GM12875 (cell line): ENCODE results near the gene LSG1.

Experiments used
- H3K4me3 ChIP-seq: one replicate; pipeline ENCODE4 v1.5.1; 2011; ENCODE audit warnings: low read depth, low read length, control low read depth
- TF ChIP-seq, protein P1 (sequence below): IDR thresholded peaks from 2 replicates; pipeline ENCODE4 v1.5.1; 2011; ENCODE audit warnings: low read depth, mild to moderate bottlenecking, control low read depth, inconsistent platforms, low read length, moderate library complexity, borderline replicate concordance; ENCODE audit not compliant: insufficient read depth

LSG1 gene

DNA sequence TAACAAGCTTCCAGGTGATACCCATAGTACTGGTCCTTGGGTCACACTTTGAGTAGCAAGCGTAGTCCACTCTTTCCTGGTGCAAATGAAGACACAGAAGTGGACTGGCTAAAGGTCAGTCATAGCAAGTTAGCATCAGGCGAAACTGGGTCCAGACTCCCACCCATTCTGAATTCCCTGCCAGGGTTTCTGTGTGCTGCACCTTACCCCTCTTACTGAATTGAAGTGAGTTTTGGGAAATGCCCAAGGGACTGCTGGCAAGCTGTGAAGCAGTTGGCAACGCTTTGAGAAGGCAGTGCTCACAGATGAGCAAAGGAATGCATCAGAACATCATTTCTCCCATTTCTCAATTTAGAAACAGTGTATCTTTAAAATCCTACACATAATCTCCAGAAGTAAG lies 1.8 kb upstream of the LSG1 start:
- TF ChIP-seq, protein P1, sequence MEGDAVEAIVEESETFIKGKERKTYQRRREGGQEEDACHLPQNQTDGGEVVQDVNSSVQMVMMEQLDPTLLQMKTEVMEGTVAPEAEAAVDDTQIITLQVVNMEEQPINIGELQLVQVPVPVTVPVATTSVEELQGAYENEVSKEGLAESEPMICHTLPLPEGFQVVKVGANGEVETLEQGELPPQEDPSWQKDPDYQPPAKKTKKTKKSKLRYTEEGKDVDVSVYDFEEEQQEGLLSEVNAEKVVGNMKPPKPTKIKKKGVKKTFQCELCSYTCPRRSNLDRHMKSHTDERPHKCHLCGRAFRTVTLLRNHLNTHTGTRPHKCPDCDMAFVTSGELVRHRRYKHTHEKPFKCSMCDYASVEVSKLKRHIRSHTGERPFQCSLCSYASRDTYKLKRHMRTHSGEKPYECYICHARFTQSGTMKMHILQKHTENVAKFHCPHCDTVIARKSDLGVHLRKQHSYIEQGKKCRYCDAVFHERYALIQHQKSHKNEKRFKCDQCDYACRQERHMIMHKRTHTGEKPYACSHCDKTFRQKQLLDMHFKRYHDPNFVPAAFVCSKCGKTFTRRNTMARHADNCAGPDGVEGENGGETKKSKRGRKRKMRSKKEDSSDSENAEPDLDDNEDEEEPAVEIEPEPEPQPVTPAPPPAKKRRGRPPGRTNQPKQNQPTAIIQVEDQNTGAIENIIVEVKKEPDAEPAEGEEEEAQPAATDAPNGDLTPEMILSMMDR = no peak
- no peak overlapping the region for H3K4me3 ChIP-seq

DNA sequence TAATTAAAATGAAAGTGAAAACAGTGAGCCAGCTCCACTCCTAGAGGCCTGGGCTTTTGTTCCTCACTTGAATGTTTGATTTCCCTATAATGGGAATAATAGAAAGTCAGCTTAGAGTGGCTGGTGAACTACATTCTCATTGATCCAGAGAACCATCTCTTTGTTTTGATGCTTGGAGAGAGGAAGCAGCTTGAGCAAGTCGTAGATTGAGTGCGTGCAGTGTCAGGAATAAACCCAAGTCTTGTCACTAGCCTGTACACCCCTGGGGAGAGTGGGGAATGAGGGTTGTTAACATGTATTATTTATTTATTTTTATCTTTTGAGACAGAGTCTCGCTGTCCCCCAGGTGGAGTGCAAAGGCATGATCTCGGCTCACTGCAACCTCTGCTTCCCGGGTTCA lies 885 bp upstream of the LSG1 start:
- H3K4me3 ChIP-seq = peak overlapping the region; percentile 66
- TF ChIP-seq, protein P1 = no peak

DNA sequence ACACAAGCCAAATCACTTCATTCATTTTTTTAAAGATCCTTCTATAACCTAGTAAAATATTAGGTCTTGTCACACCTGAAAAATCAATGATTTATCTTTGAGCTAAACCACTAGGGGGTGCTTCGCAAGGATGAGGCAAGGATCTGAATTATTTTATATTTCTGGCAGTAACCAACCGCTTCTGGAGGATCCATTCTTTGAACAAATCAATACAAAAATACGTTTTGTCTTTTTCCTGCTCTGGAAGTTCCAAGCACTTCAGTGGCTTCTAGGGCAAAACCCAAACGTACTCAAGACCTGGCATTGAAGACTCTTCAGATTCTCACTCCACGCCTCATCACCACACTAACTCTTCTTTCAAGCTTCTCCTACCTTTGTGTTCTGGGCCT lies 486 bp downstream of the LSG1 start:
- TF ChIP-seq, protein P1 = peak; percentile 42; the same call in 1 of the 2 replicates
- peak overlapping the region; percentile 76 for H3K4me3 ChIP-seq

DNA sequence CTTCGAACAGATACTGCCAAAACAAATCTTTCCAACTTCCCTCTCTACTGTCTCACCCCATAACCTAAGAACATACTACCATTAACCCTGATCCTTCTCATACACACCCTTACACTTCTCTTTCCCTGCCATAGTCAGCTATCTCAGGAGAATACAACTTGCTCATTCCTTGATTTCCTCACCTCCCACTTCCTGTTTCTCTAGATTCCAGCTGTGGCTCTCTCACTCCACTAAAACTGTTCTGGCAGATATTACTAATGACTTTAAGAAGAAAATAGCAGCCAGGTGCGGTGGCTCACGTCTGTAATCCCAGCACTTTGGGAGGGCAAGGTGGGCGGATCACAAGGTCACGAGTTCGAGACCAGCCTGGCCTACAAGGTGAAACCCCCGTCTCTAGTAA lies 4.6 kb downstream of the LSG1 start:
- no peak overlapping the region for H3K4me3 ChIP-seq
- TF ChIP-seq, protein P1 = no peak

DNA sequence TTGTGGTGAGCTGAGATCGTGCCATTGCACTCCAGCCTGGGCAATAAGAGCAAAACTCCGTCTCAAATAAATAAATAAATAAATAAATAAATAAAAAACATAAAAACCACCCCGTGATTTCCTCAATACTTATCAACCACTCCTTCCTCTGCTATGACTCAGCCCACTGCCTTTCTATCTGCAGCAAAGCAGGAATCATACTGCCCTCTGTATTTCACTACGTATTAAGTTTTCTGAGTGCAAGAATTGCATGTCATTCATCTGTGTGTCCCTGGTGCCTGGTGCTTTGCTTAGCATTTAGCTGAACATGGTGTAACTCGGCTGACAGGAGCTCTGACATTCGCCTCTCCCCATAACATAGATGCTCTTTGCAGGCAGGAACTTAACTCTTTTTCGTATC lies 7.1 kb downstream of the LSG1 start:
- no peak overlapping the region for H3K4me3 ChIP-seq
- TF ChIP-seq, protein P1 = no peak

DNA sequence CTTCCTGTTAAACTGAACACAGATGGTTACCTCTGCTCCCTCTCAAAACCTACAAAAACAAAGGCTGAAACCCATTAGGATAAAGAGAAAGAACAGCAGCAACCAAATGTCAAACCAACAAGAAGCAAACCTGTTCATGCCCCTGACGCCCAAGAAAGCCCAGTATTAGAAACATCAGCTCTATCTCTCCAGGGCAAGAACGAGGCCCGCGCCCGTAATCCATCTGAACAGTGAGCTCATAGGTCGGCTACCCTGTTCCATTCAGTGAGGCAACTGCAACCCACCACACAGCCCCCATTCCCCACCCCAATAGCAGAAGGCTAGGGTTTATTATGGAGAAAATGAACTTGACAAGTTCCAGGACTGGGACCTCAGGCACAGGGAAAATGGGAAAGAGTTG lies 10.0 kb downstream of the LSG1 start:
- no peak overlapping the region for H3K4me3 ChIP-seq
- TF ChIP-seq, protein P1 = no peak

DNA sequence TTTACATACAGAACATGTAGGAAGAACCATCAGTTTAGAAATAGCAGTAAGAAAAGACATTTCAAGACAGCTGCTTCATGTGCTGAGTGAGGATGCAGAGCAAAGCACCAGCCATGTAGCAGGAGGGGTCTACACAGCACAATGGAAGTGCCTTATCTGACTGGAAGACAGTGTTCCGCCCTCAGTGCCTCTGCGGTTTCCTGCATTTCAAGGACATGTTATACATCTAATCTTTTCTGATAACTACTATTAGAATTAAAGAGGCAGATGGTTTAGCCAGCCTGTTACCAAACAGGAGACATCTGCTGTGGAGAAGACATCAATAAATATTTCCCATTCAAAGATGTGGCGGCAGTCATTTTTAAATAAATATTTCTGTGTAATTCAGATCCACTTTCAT lies 10.6 kb downstream of the LSG1 start:
- TF ChIP-seq, protein P1 = no peak

More for the DNA sequence above, 10.6 kb downstream of the LSG1 start:
- H3K4me3 ChIP-seq = no peak overlapping the region
